Activated CD8-positive, alpha-beta memory T cell treated with anti-CD3 and anti-CD28 coated beads for 36 hours (primary cell): ENCODE measurements around the gene MPRIP. TPM values are rescaled to one million over a fixed set of nuclear protein-coding genes. Genes with fewer than 3 reads are reported as not detected.

Experiments used
- CTCF ChIA-PET: fragments of 350-600 bp; sonication (Branson Sonifier 250); formaldehyde crosslinking; loops from one replicate; lab custom pipeline; 2021; ENCODE audit warnings: antibody characterized with exemption; lab: Charles Lee
- POLR2A ChIA-PET: fragments of 350-600 bp; sonication (Branson Sonifier 250); formaldehyde crosslinking; loops from one replicate; lab custom pipeline; 2021; ENCODE audit warnings: antibody characterized with exemption; lab: Charles Lee
- total RNA-seq, 2 experiments: library from RNA; stranded (reverse); gene quantifications; one replicate each; pipeline ENCODE4 v1.2.3, GENCODE V29; 2021

Gene MPRIP
- total RNA-seq, 2 experiments from 2014 or later, result 165 to 172 TPM

GRCh38 chr17:17195466-17195865, 153.2 kb downstream of the MPRIP start:
- POLR2A ChIA-PET, result interaction anchor here (0.7 kb wide), 1 partner anchor 86 kb away, joined by 3 read pairs; no protein-coding TSS in a partner anchor

GRCh38 chr17:17196776-17197175, 154.5 kb downstream of the MPRIP start:
- CTCF ChIA-PET, result no interaction called here

More at GRCh38 chr17:17195466-17195865, 153.2 kb downstream of the MPRIP start:
- CTCF ChIA-PET, result interaction anchor here (0.6 kb wide), 1 partner anchor 60 kb away, joined by 3 read pairs; no protein-coding TSS in a partner anchor

GRCh38 chr17:17198281-17198680, 156.0 kb downstream of the MPRIP start:
- ChIA-PET CTCF (interaction anchor here (0.7 to 1.2 kb wide), 2 partner anchors 19 to 33 kb away, joined by 3 to 4 read pairs; no protein-coding TSS in a partner anchor), POLR2A (interaction anchor here (0.6 kb wide), 1 partner anchor 7 kb away, joined by 3 read pairs; no protein-coding TSS in a partner anchor)

More at GRCh38 chr17:17196776-17197175, 154.5 kb downstream of the MPRIP start:
- POLR2A ChIA-PET, result no interaction called here

GRCh38 chr17:17200311-17200710, 158.1 kb downstream of the MPRIP start:
- ChIA-PET POLR2A (interaction anchor here (0.8 kb wide), 1 partner anchor 8 kb away, joined by 3 read pairs; no protein-coding TSS in a partner anchor), CTCF (no interaction called here)

- ChIA-PET POLR2A (interaction anchor here (0.8 kb wide), 1 partner anchor 9 kb away, joined by 3 read pairs; no protein-coding TSS in a partner anchor), CTCF (no interaction called here)
Measured at GRCh38 chr17:17200831-17201230, 158.6 kb downstream of the MPRIP start.

- POLR2A ChIA-PET, result interaction anchor here (0.8 kb wide), 1 partner anchor 9 kb away, joined by 3 read pairs; no protein-coding TSS in a partner anchor
- CTCF ChIA-PET, result no interaction called here
Measured at GRCh38 chr17:17201271-17201670, 159.0 kb downstream of the MPRIP start.

- ChIA-PET CTCF (no interaction called here), POLR2A (no interaction called here)
Measured at GRCh38 chr17:17201907-17202306, 159.7 kb downstream of the MPRIP start.

GRCh38 chr17:17203173-17203730, 161.0 kb downstream of the MPRIP start:
- CTCF ChIA-PET, result no interaction called here
- POLR2A ChIA-PET, result no interaction called here

GRCh38 chr17:17204041-17204591, 161.9 kb downstream of the MPRIP start:
- ChIA-PET POLR2A (interaction anchor here (1.5 kb wide), 1 partner anchor 19 kb away, joined by 5 read pairs; no protein-coding TSS in a partner anchor), CTCF (no interaction called here)

GRCh38 chr17:17204635-17205231, 162.5 kb downstream of the MPRIP start:
- POLR2A ChIA-PET, result interaction anchor here (0.7 to 1.5 kb wide), 3 partner anchors 20 to 53 kb away, joined by 3 to 5 read pairs (median 3); no protein-coding TSS in a partner anchor

GRCh38 chr17:17205368-17206123, 163.3 kb downstream of the MPRIP start:
- ChIA-PET CTCF (interaction anchor here (0.6 to 1.6 kb wide), 2 partner anchors 20 to 65 kb away, joined by 3 read pairs; no protein-coding TSS in a partner anchor), POLR2A (interaction anchor here (0.7 to 1.5 kb wide), 4 partner anchors 7 to 54 kb away, joined by 3 to 5 read pairs (median 3); no protein-coding TSS in a partner anchor)

More at GRCh38 chr17:17204635-17205231, 162.5 kb downstream of the MPRIP start:
- CTCF ChIA-PET, result no interaction called here

GRCh38 chr17:17206124-17206912, 164.1 kb downstream of the MPRIP start, which contains the start of gene PLD6:
TSS of gene PLD6 (minus strand) at chr17:17206333. CDS start at chr17:17206286, 47 bp downstream.
- POLR2A ChIA-PET, result interaction anchor here (0.7 kb wide), 1 partner anchor 8 kb away, joined by 3 read pairs; no protein-coding TSS in a partner anchor
- CTCF ChIA-PET, result interaction anchor here (0.5 to 1.6 kb wide), 3 partner anchors 13 to 64 kb away, joined by 3 read pairs; no protein-coding TSS in a partner anchor

GRCh38 chr17:17206913-17207335, 164.7 kb downstream of the MPRIP start:
- CTCF ChIA-PET, result interaction anchor here (0.5 to 1.6 kb wide), 2 partner anchors 12 to 21 kb away, joined by 3 read pairs; no protein-coding TSS in a partner anchor
- POLR2A ChIA-PET, result no interaction called here

- ChIA-PET CTCF (interaction anchor here (0.6 to 2.0 kb wide), 3 partner anchors 66 to 822 kb away, joined by 3 to 4 read pairs (median 3); no protein-coding TSS in a partner anchor), POLR2A (no interaction called here)
Measured at GRCh38 chr17:17207998-17208397, 165.7 kb downstream of the MPRIP start.

- ChIA-PET POLR2A (no interaction called here), CTCF (no interaction called here)
Measured at GRCh38 chr17:17213775-17214174, 171.5 kb downstream of the MPRIP start.

- ChIA-PET POLR2A (no interaction called here), CTCF (no interaction called here)
Measured at GRCh38 chr17:17214646-17215436, 172.6 kb downstream of the MPRIP start.

GRCh38 chr17:17215575-17215974, 173.3 kb downstream of the MPRIP start:
- ChIA-PET CTCF (no interaction called here), POLR2A (no interaction called here)
